Measurements from ENCODE around the gene CCDC154.

DNA sequence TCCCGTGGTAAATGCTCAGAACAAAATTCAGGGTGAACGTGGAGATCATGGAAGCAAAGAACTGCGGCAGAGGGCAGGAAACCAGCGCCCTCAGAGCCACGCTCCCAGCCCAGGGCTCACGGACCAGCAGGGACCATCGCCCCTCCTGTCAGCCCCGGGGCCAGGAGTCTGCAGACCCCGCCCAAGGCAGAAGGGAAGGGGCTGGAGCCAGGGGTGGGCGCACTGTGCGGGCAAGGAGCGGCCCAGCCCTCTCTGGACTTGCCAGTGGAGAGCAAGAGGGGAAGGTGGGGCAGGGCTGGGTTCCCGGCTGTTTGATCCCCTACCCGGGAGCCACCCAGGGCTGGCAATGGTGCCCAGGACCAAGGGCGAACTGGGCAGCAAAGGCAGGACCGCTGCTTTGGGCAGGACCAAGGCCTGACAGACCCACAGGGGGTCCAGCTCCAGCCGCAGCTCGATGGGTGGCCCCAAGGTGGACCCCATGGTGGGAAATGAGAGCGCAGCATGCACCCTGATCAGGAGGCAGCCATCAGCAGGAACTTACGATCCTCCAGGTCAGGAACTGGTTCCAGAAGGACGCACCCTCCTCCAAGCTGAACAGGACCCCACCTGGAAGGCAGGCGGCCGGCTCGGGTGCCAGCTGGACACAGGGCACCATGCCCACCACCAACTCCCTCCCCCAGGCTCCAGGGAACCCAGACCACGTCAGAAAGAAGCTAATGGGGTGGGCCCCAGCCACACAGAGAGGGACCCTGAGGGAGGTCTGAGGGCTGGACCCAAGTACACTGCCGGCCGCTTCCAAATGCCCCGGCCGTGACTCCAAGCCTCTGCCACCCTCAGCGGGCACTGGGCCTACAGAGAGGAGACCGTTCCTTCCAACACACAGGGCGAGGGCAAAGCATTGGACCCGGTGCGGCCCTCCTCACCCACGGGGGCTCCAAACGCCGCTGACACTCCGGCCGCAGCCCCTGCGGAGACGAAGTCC, 11.1 kb upstream of the CCDC154 start:
- no peak for TF ChIP-seq POLR2A (IDR thresholded peaks at IDR 0.05; ENCODE audit: low read depth, low read length)
- TF ChIP-seq, protein P1, sequence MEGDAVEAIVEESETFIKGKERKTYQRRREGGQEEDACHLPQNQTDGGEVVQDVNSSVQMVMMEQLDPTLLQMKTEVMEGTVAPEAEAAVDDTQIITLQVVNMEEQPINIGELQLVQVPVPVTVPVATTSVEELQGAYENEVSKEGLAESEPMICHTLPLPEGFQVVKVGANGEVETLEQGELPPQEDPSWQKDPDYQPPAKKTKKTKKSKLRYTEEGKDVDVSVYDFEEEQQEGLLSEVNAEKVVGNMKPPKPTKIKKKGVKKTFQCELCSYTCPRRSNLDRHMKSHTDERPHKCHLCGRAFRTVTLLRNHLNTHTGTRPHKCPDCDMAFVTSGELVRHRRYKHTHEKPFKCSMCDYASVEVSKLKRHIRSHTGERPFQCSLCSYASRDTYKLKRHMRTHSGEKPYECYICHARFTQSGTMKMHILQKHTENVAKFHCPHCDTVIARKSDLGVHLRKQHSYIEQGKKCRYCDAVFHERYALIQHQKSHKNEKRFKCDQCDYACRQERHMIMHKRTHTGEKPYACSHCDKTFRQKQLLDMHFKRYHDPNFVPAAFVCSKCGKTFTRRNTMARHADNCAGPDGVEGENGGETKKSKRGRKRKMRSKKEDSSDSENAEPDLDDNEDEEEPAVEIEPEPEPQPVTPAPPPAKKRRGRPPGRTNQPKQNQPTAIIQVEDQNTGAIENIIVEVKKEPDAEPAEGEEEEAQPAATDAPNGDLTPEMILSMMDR (IDR thresholded peaks at IDR 0.05; ENCODE audit: extremely low read depth in 1 of 2, insufficient read depth in 1 of 2, low read depth in 1 of 2, low read length in 2 of 2): no peak
- no peak for TF ChIP-seq POLR2AphosphoS5 (IDR thresholded peaks at IDR 0.05; ENCODE audit: insufficient read depth, low read depth, low read length)
- TF ChIP-seq, protein P2, sequence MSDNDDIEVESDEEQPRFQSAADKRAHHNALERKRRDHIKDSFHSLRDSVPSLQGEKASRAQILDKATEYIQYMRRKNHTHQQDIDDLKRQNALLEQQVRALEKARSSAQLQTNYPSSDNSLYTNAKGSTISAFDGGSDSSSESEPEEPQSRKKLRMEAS (IDR thresholded peaks at IDR 0.05; ENCODE audit: insufficient read depth, insufficient read length): no peak
- no peak for TF ChIP-seq MYC (IDR thresholded peaks at IDR 0.05; ENCODE audit: low read depth, low read length)
- TF ChIP-seq EZH2 (IDR thresholded peaks at IDR 0.05; ENCODE audit: borderline replicate concordance, low read depth, low read length, severe bottlenecking): no peak
- TF ChIP-seq GATA2 (IDR thresholded peaks at IDR 0.05; ENCODE audit: insufficient read depth, insufficient read length, low read depth, low read length): no peak
- TF ChIP-seq JUN (IDR thresholded peaks at IDR 0.05; ENCODE audit: borderline replicate concordance, insufficient read depth, insufficient read length, low read depth): no peak
- no peak for TF ChIP-seq FOS (IDR thresholded peaks at IDR 0.05; ENCODE audit: borderline replicate concordance, insufficient read depth, low read length)

Data from endothelial cell of umbilical vein (primary cell).